Thyroid gland (tissue), 4 donors: ENCODE data around the gene NDUFA8. TPM values are rescaled to one million over a fixed set of nuclear protein-coding genes. Genes with fewer than 3 reads are reported as not detected.

Source experiments
- DNase-seq, 2 donors: peaks; one replicate each; pipeline ENCODE4 v3.0.0-alpha.2; 2019
- H3K27ac ChIP-seq, 3 donors: fragments of 200-600 bp; sonication (generic); 1 replicate in 2 of 3; 2 replicates in 1 of 3; pipeline ENCODE4 v1.5.1; 2016 to 2019; ENCODE audit warnings: mild to moderate bottlenecking in 1 of 3, moderate library complexity in 1 of 3
- H3K27me3 ChIP-seq: fragments of 200-600 bp; sonication (generic); one replicate; pipeline ENCODE4 v1.5.1; 2019
- H3K36me3 ChIP-seq, 2 donors: fragments of 200-600 bp; sonication (generic); one replicate each; pipeline ENCODE4 v1.5.1; 2016 to 2019
- H3K4me1 ChIP-seq, 2 donors: fragments of 200-600 bp; sonication (generic); one replicate each; pipeline ENCODE4 v1.5.1; 2017 to 2019
- H3K4me3 ChIP-seq, 3 donors: fragments of 200-600 bp; sonication (generic); replicated peaks in 1 of 3; 1 replicate in 2 of 3; 2 replicates in 1 of 3; pipeline ENCODE4 v1.5.1; 2016; ENCODE audit warnings: mild to moderate bottlenecking in 1 of 3
- H3K9me3 ChIP-seq: fragments of 200-600 bp; sonication (generic); one replicate; pipeline ENCODE4 v1.5.1; 2017
- CTCF ChIP-seq, 6 experiments: fragments of 200-600 bp in 3 of 6; fragments of 450-650 bp in 3 of 6; sonication (generic) in 3 of 6; IDR thresholded peaks; one replicate each; pipeline ENCODE4 v1.5.1; 2016 to 2019; ENCODE audit warnings: antibody characterized with exemption in 6 of 6, mild to moderate bottlenecking in 2 of 6, inconsistent platforms in 1 of 6, moderate library complexity in 1 of 6
- POLR2A ChIP-seq, 2 donors: fragments of 450-650 bp; IDR thresholded peaks; one replicate each; pipeline ENCODE4 v1.6.1; 2017; ENCODE audit warnings: antibody characterized with exemption in 2 of 2, mild to moderate bottlenecking in 2 of 2, moderate library complexity in 1 of 2
- WGBS, 2 donors: methylation state at CpG; one replicate each; pipeline ENCODE4 v1.1.5; 2017; 5-methylcytosine and 5-hydroxymethylcytosine counted together
- intact Hi-C: fragments of 100-400 bp; cut with DNase I; formaldehyde crosslinking; loops from one replicate; pipeline ENCODE4 v1.15.1; 2023
- total RNA-seq, 4 donors: library from RNA; depleted of rRNA; stranded (reverse); fragments of >200 nt; gene quantifications; one replicate each; pipeline ENCODE4 v1.2.3, GENCODE V29; 2016

Gene NDUFA8
- total RNA-seq, 4 donors from 2014 or later = 18.1 to 70.7 (median 53.2) TPM

GRCh38 chr9:122141671-122142070 is 17.9 kb downstream of the NDUFA8 start:
- intact Hi-C loops = no loop called here
- H3K27me3 ChIP-seq = no peaks in the 10 kb centered on the region
- no peak overlapping the region for H3K4me3 ChIP-seq
- TF ChIP-seq CTCF (IDR thresholded peaks at IDR 0.05) (no peak), POLR2A (IDR thresholded peaks at IDR 0.05) (no peak)
- no peaks in the 10 kb centered on the region for H3K9me3 ChIP-seq
- DNase-seq = no peak
- no peak overlapping the region for H3K27ac ChIP-seq
- peaks cover 22 to 38% of the 10 kb centered on the region in 2 donors for H3K36me3 ChIP-seq
- 82 to 90% methylated on average over 5 of the region's 5 CpGs for WGBS, 2 donors
- no peaks in the 10 kb centered on the region for H3K4me1 ChIP-seq

GRCh38 chr9:122140368-122141193 is 19.0 kb downstream of the NDUFA8 start:
- H3K9me3 ChIP-seq = no peaks in the 10 kb centered on the region
- no peak overlapping the region for H3K27ac ChIP-seq
- no peaks in the 10 kb centered on the region for H3K4me1 ChIP-seq
- WGBS, 2 donors = 83 to 89% methylated on average over 8 of the region's 8 CpGs
- H3K27me3 ChIP-seq = no peaks in the 10 kb centered on the region
- no peak overlapping the region for H3K4me3 ChIP-seq
- peaks cover 19 to 30% of the 10 kb centered on the region in 2 donors for H3K36me3 ChIP-seq
- TF ChIP-seq CTCF (IDR thresholded peaks at IDR 0.05) = no peak
- no peak for TF ChIP-seq POLR2A (IDR thresholded peaks at IDR 0.05)
- intact Hi-C loops = no loop called here
- DNase-seq = no peak

DNA sequence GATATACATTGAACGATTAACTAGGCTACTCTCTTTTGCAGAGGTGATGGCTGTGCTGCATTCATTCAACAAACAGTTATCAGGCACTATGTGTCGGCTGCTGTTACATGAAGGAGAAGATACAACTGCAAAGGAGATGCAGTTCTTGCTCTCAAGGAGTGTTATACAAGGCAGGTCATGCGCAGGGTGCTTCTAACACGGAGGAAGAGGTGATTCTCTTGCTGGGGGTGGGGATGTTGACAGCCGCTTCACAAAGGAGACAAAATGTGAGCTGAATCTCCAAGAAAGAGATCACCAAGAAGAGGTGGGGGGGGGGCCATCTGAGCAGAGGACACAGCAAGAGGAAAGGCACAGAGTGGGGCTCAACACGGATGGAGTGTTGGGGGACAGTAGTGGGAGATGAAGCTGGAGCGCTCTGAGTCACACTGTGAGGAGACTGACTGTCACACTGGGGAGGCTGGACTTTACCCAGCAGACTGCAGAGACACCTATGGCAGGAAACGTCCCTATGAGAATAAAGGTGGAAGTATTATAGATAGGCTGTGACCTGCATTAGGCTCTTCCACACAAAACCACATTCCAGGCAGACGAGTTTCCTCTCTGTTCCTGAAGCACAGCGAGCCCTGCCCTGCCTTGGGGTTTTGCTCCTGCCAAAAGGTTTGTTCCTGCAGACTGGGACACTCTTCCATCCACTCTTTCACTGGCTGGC is 20.9 kb downstream of the NDUFA8 start:
- Histone ChIP-seq H3K4me3 (no peak overlapping the region), H3K27me3 (no peaks in the 10 kb centered on the region), H3K4me1 (peaks cover 0 to 9% of the 10 kb centered on the region in 2 donors), H3K36me3 (peaks cover 11 to 13% of the 10 kb centered on the region in 2 donors), H3K27ac (no peak overlapping the region), H3K9me3 (no peaks in the 10 kb centered on the region)
- intact Hi-C loops = no loop called here
- no peak for TF ChIP-seq POLR2A (IDR thresholded peaks at IDR 0.05)
- no peak for TF ChIP-seq CTCF (IDR thresholded peaks at IDR 0.05)
- no peak for DNase-seq
- WGBS, 2 donors = 70 to 72% methylated on average over 10 of the region's 10 CpGs

GRCh38 chr9:122135529-122135859 is 24.1 kb downstream of the NDUFA8 start:
- Histone ChIP-seq H3K36me3 (no peaks in the 10 kb centered on the region), H3K4me1 (peaks cover 0 to 9% of the 10 kb centered on the region in 2 donors), H3K4me3 (no peak overlapping the region), H3K27ac (no peak overlapping the region), H3K9me3 (no peaks in the 10 kb centered on the region), H3K27me3 (no peaks in the 10 kb centered on the region)
- intact Hi-C loops = no loop called here
- no peak for TF ChIP-seq CTCF (IDR thresholded peaks at IDR 0.05)
- no peak for TF ChIP-seq POLR2A (IDR thresholded peaks at IDR 0.05)
- no peak for DNase-seq
- whole genome bisulfite sequencing, 2 donors = 88 to 95% methylated on average over 7 of the region's 7 CpGs
